Measurements from ENCODE around the gene TMX4.

DNA sequence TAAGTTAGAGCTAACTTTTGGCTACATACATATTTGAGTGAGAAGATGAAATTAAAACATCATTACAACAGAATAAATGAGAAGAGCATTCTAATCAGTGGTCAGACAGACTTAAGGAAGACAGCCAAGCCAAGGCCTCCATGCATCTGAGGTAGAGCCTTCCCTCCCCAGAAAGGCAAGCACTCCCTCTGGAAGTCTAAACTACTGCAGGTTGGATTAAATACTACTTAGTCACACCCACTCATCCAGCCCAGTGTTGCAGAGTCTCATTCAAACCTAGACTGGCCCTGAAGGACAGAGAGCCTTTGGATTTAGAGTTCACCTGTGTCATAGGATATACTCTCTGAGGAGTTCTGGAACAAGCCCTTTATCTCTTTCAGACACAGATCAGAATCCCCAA, 29.2 kb downstream of the TMX4 start:
- TF ChIP-seq, protein P1, sequence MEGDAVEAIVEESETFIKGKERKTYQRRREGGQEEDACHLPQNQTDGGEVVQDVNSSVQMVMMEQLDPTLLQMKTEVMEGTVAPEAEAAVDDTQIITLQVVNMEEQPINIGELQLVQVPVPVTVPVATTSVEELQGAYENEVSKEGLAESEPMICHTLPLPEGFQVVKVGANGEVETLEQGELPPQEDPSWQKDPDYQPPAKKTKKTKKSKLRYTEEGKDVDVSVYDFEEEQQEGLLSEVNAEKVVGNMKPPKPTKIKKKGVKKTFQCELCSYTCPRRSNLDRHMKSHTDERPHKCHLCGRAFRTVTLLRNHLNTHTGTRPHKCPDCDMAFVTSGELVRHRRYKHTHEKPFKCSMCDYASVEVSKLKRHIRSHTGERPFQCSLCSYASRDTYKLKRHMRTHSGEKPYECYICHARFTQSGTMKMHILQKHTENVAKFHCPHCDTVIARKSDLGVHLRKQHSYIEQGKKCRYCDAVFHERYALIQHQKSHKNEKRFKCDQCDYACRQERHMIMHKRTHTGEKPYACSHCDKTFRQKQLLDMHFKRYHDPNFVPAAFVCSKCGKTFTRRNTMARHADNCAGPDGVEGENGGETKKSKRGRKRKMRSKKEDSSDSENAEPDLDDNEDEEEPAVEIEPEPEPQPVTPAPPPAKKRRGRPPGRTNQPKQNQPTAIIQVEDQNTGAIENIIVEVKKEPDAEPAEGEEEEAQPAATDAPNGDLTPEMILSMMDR (IDR thresholded peaks at IDR 0.05; ENCODE audit: low read length) = no peak
- no peak for TF ChIP-seq EZH2 (IDR thresholded peaks at IDR 0.05; ENCODE audit: borderline replicate concordance, low read length)

Data from OCI-LY1 (cell line).